ENCODE measurements around the gene RNASET2. TPM values are rescaled to one million over a fixed set of nuclear protein-coding genes. Genes with fewer than 3 reads are reported as not detected.
"Not testable (repeated sequence)": the region's sequence is repeated elsewhere in the genome, so short reads cannot be mapped to it uniquely, and the experiment has no call there.

Gene RNASET2
- polyA plus RNA-seq, 1 donor (not counting 4 experiments of a cell fraction or from before 2014, with no cell fraction given) = 21.5 TPM

- no peaks in the 10 kb centered on the region for H4K20me1 ChIP-seq (ENCODE audit: control insufficient read depth, extremely low read depth, insufficient read depth, low read length)
- TF ChIP-seq EZH2 (IDR thresholded peaks at IDR 0.05; ENCODE audit: low read length) = no peak
- TF ChIP-seq, protein P1, sequence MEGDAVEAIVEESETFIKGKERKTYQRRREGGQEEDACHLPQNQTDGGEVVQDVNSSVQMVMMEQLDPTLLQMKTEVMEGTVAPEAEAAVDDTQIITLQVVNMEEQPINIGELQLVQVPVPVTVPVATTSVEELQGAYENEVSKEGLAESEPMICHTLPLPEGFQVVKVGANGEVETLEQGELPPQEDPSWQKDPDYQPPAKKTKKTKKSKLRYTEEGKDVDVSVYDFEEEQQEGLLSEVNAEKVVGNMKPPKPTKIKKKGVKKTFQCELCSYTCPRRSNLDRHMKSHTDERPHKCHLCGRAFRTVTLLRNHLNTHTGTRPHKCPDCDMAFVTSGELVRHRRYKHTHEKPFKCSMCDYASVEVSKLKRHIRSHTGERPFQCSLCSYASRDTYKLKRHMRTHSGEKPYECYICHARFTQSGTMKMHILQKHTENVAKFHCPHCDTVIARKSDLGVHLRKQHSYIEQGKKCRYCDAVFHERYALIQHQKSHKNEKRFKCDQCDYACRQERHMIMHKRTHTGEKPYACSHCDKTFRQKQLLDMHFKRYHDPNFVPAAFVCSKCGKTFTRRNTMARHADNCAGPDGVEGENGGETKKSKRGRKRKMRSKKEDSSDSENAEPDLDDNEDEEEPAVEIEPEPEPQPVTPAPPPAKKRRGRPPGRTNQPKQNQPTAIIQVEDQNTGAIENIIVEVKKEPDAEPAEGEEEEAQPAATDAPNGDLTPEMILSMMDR (optimal IDR thresholded peaks at IDR 0.05 in 1 of 3, IDR thresholded peaks at IDR 0.05 in 1 of 3, conservative IDR thresholded peaks at IDR 0.05 in 1 of 3; ENCODE audit: extremely low read depth in 1 of 3, insufficient read depth in 2 of 3, low read length in 3 of 3) = no peak
- no peaks in the 10 kb centered on the region for H3K9me3 ChIP-seq (ENCODE audit: control insufficient read depth, low read depth, low read length)
- DNase-seq (ENCODE audit: low read depth, low spot score) = no peak
- no peak overlapping the region for H3K4me2 ChIP-seq (ENCODE audit: control insufficient read depth, extremely low read depth, insufficient read depth, low read depth, low read length)
- H3K9me1 ChIP-seq (ENCODE audit: control insufficient read depth, extremely low read depth, insufficient read depth, low read length) = no peaks in the 10 kb centered on the region
- H3K27me3 ChIP-seq (ENCODE audit: control insufficient read depth, extremely low read depth, insufficient read depth, low read length) = no peaks in the 10 kb centered on the region
- H3K4me3 ChIP-seq (ENCODE audit: control insufficient read depth in 2 of 3, extremely low read depth in 1 of 3, insufficient read depth in 2 of 3, low read depth in 1 of 3, low read length in 3 of 3) = no peak overlapping the region
- H3K79me2 ChIP-seq (ENCODE audit: control insufficient read depth, insufficient read depth, low read length) = no peaks in the 10 kb centered on the region
- no peak for FAIRE-seq
- no peaks in the 10 kb centered on the region for H3K36me3 ChIP-seq (ENCODE audit: control insufficient read depth in 2 of 2, extremely low read depth in 1 of 2, insufficient read depth in 2 of 2, low read length in 2 of 2)
- no peak overlapping the region for H2AFZ ChIP-seq (ENCODE audit: control insufficient read depth, low read length)
- no peak overlapping the region for H3K9ac ChIP-seq (ENCODE audit: control insufficient read depth, extremely low read depth, insufficient read depth, low read length)
- no peak overlapping the region for H3K27ac ChIP-seq (ENCODE audit: control insufficient read depth, insufficient read depth, low read length)
- no peaks in the 10 kb centered on the region for H3K4me1 ChIP-seq (ENCODE audit: control insufficient read depth, extremely low read depth, insufficient read depth, low read length)
- dilution Hi-C loops (cut with MboI; ENCODE audit: extremely low pct_ligation_motif_present, low sequenced_read_pairs) = no loop called here
These were observed 34.8 kb downstream of the RNASET2 start for GRCh38 chr6:166921570-166921969.

- Histone ChIP-seq H3K27me3 (ENCODE audit: control insufficient read depth, extremely low read depth, insufficient read depth, low read length) (no peaks in the 10 kb centered on the region), H3K4me3 (ENCODE audit: control insufficient read depth in 2 of 3, extremely low read depth in 1 of 3, insufficient read depth in 2 of 3, low read depth in 1 of 3, low read length in 3 of 3) (no peak overlapping the region), H4K20me1 (ENCODE audit: control insufficient read depth, extremely low read depth, insufficient read depth, low read length) (no peaks in the 10 kb centered on the region), H3K9ac (ENCODE audit: control insufficient read depth, extremely low read depth, insufficient read depth, low read length) (no peak overlapping the region), H3K27ac (ENCODE audit: control insufficient read depth, insufficient read depth, low read length) (no peak overlapping the region), H3K4me2 (ENCODE audit: control insufficient read depth, extremely low read depth, insufficient read depth, low read depth, low read length) (no peak overlapping the region), H3K79me2 (ENCODE audit: control insufficient read depth, insufficient read depth, low read length) (no peaks in the 10 kb centered on the region), H3K36me3 (ENCODE audit: control insufficient read depth in 2 of 2, extremely low read depth in 1 of 2, insufficient read depth in 2 of 2, low read length in 2 of 2) (no peaks in the 10 kb centered on the region), H3K9me3 (ENCODE audit: control insufficient read depth, low read depth, low read length) (no peaks in the 10 kb centered on the region), H3K9me1 (ENCODE audit: control insufficient read depth, extremely low read depth, insufficient read depth, low read length) (no peaks in the 10 kb centered on the region), H2AFZ (ENCODE audit: control insufficient read depth, low read length) (no peak overlapping the region), H3K4me1 (ENCODE audit: control insufficient read depth, extremely low read depth, insufficient read depth, low read length) (no peaks in the 10 kb centered on the region)
- dilution Hi-C loops (cut with MboI; ENCODE audit: extremely low pct_ligation_motif_present, low sequenced_read_pairs) = no loop called here
- DNase-seq (ENCODE audit: low read depth, low spot score) (no peak), FAIRE-seq (no peak)
- TF ChIP-seq, protein P1 (optimal IDR thresholded peaks at IDR 0.05 in 1 of 3, IDR thresholded peaks at IDR 0.05 in 1 of 3, conservative IDR thresholded peaks at IDR 0.05 in 1 of 3; ENCODE audit: extremely low read depth in 1 of 3, insufficient read depth in 2 of 3, low read length in 3 of 3) = no peak
- TF ChIP-seq EZH2 (IDR thresholded peaks at IDR 0.05; ENCODE audit: low read length) = no peak
These were observed 39.5 kb downstream of the RNASET2 start for GRCh38 chr6:166916824-166917223.

- H3K27me3 ChIP-seq (ENCODE audit: control insufficient read depth, extremely low read depth, insufficient read depth, low read length); dilution Hi-C loops (cut with MboI; ENCODE audit: extremely low pct_ligation_motif_present, low sequenced_read_pairs); H3K9me1 ChIP-seq (ENCODE audit: control insufficient read depth, extremely low read depth, insufficient read depth, low read length); H3K36me3 ChIP-seq (ENCODE audit: control insufficient read depth in 2 of 2, extremely low read depth in 1 of 2, insufficient read depth in 2 of 2, low read length in 2 of 2); H2AFZ ChIP-seq (ENCODE audit: control insufficient read depth, low read length); H3K9ac ChIP-seq (ENCODE audit: control insufficient read depth, extremely low read depth, insufficient read depth, low read length); DNase-seq (ENCODE audit: low read depth, low spot score); H3K79me2 ChIP-seq (ENCODE audit: control insufficient read depth, insufficient read depth, low read length); H4K20me1 ChIP-seq (ENCODE audit: control insufficient read depth, extremely low read depth, insufficient read depth, low read length); H3K4me1 ChIP-seq (ENCODE audit: control insufficient read depth, extremely low read depth, insufficient read depth, low read length); H3K27ac ChIP-seq (ENCODE audit: control insufficient read depth, insufficient read depth, low read length); H3K9me3 ChIP-seq (ENCODE audit: control insufficient read depth, low read depth, low read length); FAIRE-seq; H3K4me3 ChIP-seq (ENCODE audit: control insufficient read depth in 2 of 3, extremely low read depth in 1 of 3, insufficient read depth in 2 of 3, low read depth in 1 of 3, low read length in 3 of 3); H3K4me2 ChIP-seq (ENCODE audit: control insufficient read depth, extremely low read depth, insufficient read depth, low read depth, low read length): not testable (repeated sequence)
These were observed 40.9 kb downstream of the RNASET2 start for GRCh38 chr6:166915484-166915883.

DNA sequence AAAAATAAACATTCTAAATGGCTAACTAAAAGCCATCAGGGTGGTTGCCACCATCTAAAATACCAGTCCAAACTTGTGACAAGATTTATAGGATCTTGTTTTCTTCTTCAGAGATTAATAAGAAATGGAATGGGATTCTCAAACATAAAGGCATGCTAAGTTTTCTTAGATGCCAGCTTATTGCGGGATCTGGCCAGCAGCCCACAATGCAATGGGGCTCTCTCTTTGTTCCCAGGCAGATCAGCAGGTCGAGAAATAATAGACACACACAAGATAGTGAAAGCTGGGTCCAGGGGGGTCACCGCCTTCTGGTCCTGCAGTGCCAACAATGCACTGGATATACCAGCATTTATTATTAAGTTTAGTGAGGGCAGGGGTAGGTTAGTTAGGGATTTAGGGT is 41.4 kb downstream of the RNASET2 start:
- H3K27me3 ChIP-seq (ENCODE audit: control insufficient read depth, extremely low read depth, insufficient read depth, low read length); H3K9me1 ChIP-seq (ENCODE audit: control insufficient read depth, extremely low read depth, insufficient read depth, low read length); H4K20me1 ChIP-seq (ENCODE audit: control insufficient read depth, extremely low read depth, insufficient read depth, low read length); H3K4me1 ChIP-seq (ENCODE audit: control insufficient read depth, extremely low read depth, insufficient read depth, low read length); FAIRE-seq; H2AFZ ChIP-seq (ENCODE audit: control insufficient read depth, low read length); H3K4me2 ChIP-seq (ENCODE audit: control insufficient read depth, extremely low read depth, insufficient read depth, low read depth, low read length); DNase-seq (ENCODE audit: low read depth, low spot score); H3K9ac ChIP-seq (ENCODE audit: control insufficient read depth, extremely low read depth, insufficient read depth, low read length); H3K4me3 ChIP-seq (ENCODE audit: control insufficient read depth in 2 of 3, extremely low read depth in 1 of 3, insufficient read depth in 2 of 3, low read depth in 1 of 3, low read length in 3 of 3); H3K27ac ChIP-seq (ENCODE audit: control insufficient read depth, insufficient read depth, low read length); H3K36me3 ChIP-seq (ENCODE audit: control insufficient read depth in 2 of 2, extremely low read depth in 1 of 2, insufficient read depth in 2 of 2, low read length in 2 of 2); H3K79me2 ChIP-seq (ENCODE audit: control insufficient read depth, insufficient read depth, low read length); dilution Hi-C loops (cut with MboI; ENCODE audit: extremely low pct_ligation_motif_present, low sequenced_read_pairs); H3K9me3 ChIP-seq (ENCODE audit: control insufficient read depth, low read depth, low read length): not testable (repeated sequence)

Measured in keratinocyte (primary cell).